ELF-1 (cell line): ENCODE measurements around the gene APAF1.
A peak's percentile ranks its signal among the peaks of the same experiment; 100 is the strongest.

ENCODE experiments used
- DNase-seq: peaks from one replicate; pipeline ENCODE4 v3.0.0-alpha.2; 2016; ENCODE audit warnings: low read depth, low spot score

The APAF1 gene

DNA sequence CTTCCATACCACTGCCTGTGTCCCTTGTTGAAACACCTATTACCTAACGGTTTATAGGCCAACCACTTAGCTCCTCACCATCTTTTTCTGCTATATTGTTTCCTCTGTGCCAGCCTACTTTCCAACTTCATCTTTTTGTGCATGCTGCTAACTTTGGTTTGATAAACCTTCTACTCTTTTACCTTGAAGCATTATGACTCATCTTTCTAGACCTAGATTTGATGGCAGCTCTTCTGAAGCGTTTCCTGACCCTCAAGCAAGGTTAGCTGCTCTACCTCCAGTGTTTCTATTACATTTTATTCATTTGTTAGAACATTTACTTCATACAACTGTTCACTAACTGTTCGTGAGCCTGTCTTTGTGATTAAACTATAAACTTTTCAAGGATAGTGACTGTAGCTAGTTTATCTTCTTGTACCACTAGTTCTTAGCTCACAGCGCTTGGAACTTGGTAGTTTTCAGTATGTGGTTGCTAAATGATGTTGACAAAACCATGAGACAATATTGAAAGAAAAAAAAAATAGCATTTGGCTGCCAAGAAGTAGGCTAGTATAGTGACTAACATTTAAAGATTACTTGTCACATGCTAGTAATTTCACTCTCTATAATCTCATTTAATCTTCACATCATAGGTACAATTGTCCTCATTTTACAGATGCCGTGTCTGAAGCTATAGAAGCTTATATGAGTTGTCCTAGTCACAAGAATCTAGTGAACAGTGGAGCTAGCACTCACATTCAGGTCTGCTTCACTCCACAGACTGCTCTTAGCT, 79.5 kb downstream of the APAF1 start:
- no peak for DNase-seq

DNA sequence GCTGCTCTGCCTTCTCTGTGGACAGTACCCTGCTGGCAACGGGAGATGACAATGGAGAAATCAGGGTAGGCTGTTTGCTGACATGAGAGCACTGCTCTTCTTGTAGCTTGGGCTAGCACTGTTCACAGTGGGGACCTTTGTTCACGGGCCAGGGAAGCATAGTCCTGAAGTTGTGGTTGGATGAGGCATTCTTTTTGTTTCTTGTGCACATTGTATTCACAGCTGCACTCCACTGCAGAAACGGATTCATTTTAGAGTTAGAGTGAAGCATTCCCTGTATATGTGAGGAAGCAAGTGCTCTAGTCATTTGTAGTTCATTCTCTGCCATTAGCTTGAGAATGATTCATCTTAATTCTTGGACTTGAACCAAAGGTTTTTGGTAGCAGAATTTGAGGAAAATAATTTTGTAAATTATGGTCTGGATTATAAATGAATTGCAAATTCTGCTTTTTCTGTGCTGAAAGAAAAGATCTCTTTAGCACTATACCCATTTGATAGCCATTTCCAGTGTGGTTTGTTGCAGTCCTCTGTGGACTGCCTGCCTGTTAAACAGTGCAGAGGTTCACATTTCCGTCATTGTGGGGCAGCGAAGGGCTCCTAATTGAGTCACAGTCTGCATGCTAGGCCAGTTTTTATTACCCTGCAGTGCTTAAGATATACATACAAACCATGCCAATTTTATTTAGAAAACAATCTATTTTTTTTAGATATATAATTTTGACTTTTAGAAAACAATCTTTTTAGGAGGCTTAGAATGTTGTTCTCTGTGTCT, 80.6 kb downstream of the APAF1 start:
- DNase-seq = peak; percentile 45

DNA sequence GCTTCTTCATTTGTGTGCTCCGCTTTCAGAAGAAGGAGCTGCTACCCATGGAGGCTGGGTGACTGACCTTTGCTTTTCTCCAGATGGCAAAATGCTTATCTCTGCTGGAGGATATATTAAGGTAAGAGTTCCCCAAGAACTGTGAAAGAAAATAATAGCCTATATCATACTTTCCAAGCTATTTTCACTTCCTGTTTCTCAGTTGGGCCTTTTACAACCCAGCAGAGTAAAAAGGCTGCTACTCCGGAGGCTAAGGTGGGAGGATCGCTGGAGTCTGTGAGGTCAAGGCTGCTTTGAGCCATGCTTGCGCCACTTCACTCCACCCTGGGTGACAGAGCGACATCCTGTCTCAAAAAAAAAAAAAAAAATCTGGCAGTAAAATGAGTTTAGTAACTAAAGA, 82.1 kb downstream of the APAF1 start:
- DNase-seq = no peak

DNA sequence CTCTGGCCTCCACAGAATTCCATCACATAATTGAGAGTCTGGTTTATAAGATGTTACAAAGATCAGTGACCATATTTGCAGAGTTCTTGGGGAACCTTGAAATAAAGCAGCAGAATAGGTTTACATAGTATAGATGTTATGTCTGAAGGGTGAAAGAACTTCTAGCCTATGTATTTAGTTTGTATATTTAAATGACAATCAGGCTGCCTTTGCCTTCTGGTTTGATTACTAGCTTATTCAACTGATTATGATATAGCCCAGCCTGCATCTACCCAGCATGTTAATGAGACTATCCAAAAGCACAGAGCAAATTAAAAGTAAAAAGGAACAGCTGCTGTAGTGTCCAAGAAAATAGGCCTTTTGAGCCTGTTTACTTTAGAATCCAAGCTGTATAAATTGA, 85.3 kb downstream of the APAF1 start:
- DNase-seq = no peak

DNA sequence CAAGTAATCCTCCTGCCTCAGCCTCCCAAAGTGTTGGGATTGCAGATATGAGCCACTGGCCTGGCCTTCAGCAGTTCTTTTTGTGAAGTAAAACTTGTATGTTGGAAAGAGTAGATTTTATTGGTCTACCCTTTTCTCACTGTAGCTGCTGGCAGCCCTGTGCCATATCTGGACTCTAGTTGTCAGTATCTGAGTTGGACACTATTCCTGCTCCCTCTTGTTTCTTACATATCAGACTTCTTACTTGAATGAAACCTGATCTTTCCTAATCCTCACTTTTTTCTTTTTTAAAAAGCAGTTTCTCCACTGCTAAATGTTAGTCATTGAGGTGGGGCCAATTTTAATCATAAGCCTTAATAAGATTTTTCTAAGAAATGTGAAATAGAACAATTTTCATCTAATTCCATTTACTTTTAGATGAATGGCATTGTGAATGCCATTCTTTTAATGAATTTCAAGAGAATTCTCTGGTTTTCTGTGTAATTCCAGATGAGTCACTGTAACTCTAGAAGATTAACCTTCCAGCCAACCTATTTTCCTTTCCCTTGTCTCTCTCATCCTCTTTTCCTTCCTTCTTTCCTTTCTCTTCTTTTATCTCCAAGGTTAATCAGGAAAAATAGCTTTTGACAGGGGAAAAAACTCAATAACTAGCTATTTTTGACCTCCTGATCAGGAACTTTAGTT, 88.7 kb downstream of the APAF1 start:
- DNase-seq = no peak

DNA sequence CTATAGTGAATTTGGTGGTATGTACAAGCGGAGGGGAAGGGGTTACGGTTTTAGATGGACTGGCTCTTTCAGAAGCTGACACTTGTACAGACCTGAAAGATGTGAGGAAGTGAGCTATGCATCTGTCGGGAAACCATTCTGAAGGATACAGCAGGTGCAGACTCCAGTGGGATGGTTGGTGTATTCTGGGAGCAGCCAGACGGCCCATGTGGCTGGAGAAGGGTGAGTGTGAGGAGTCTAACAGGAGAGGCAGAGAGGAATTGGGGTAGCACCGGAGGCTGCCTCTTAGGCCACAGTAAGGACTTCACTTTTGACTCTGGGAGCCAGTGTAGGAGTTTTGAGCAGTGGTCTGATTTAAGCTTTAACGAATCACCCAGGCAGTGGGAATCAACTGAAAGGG, 90.7 kb downstream of the APAF1 start:
- DNase-seq = no peak

DNA sequence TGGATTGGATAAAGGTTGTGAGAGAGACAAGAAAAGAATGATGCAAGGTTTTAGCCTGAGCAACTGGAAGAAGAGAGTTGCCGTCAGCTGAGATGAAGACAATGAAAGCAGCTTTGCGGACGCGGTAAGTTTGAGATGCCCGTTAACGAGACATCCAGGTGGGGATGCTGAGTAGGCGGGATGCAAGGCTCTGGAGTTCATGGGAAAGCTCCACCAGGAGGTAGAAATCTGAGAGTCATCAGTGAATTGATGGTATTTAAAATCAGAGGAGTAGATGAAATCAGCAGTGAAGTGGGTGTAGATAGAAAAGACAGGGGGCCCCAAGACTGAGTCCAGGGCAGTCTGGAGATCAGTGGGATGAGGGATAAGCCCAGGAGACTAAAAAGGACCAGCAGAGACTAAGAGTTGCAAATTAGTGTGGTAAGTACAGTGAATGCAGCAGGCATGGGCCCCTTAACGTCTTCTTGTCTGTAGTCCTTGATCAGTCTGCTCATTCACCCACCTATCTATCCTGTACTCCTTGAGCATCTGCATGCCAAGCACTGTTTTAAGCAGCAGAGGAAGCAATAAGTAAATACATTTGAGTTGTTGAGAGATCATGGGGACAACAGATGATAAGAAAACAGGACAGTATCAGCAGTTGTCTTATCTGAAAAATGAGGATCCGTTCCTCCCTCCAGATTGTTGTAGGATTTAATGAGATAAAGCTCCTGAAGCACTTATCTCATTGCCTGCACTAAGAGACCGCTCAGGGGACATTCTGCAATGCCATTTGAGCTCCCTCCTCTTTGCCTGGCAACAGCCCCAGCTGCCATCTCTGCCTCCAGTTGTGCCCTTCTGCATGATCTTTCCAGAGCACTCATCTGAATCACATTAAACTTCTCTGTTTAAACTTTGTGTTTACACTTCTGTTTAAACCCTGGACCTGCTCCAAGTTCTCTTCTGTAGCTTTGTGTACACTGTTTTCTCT, 91.5 kb downstream of the APAF1 start:
- DNase-seq = no peak

DNA sequence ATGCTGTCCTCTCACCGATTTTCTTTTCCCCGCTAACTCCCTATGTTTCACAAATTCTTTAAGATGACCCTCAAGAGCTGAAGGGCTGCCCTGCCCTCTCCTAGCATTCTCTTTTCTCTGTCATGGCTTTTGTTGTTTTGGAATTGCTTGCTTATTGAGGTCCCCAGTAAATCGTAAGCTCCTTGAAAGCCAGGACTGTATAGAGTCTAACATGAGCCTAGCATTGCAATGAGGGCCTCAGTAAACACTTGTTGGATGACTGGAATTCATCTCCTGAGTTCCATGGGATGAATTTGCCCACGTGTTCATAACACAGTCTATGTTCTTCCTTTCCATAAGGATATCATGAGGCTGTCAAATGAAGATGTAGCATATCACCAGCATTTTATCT, 92.2 kb downstream of the APAF1 start:
- no peak for DNase-seq

DNA sequence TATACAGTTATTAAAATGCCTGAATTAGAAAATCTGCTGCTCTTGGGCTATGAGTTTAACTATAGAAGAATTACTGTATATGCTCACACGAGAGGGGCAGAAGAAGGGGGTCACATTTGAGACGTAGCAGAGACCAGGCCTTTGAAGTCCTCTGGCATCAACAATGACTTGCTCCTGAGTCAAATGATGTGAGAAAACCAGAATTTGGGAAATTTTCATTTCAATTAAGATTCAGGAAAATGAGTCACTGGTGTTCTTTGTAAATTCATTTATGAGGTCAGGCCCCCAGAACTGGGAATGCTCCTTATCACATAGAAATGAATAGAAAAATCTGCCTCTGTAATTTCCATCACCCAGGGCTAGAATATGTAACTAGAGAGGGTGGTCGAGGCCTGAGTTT, 92.9 kb downstream of the APAF1 start:
- no peak for DNase-seq

DNA sequence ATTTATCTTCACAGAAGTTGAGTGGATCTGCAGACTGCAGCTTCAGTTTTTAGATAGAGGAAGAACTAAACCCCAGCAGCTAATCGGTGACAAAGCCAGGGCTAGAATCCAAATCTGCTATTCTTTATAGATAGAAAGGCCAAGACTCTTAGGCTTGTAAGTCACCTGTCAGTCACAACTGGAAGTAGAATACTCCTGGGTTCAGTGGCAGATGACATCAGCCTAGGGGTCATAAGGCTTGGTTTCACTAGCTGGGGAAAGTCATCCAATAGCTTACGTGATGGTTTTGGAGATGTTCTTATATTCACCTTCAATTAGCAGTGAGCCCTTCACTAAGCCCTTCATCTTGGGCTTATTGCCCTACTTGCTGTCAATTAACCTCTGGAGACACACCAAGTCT, 93.4 kb downstream of the APAF1 start:
- DNase-seq = no peak

DNA sequence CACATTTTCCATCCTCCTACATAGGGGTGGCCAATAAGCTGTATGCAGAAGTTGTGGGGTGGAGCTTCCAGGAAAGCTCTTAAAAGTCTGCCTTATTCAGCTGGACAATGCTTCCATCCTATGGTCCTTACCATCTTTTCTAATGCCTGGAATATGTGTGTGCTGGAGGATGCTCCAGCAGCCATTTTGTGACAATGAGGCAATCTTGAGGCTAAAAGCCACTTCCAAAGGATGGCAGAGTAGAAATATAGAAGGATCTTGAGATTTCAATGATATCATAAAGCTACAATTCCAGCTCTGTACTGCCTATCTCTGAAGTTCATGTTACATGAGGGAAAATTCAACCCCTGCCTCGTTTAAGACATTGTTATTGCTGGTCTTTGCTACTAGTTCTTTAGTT, 95.7 kb downstream of the APAF1 start:
- no peak for DNase-seq

DNA sequence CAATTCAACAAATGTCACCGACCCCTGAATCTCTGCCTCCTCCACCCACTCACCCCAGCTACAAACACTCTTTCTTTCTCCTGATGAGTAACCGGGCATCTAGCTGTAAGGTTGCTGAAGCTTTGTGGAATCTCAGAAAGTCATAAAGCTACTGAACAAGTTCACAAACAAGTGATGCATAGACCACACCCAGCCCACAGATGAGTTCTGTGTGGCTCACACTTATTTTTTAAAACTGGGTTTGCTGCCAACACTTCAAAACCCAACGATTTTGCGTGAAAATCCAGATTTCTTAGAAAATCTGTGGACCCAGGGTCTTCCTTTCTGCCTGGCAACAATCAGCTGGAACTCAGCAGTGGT, 96.1 kb downstream of the APAF1 start:
- DNase-seq = no peak

DNA sequence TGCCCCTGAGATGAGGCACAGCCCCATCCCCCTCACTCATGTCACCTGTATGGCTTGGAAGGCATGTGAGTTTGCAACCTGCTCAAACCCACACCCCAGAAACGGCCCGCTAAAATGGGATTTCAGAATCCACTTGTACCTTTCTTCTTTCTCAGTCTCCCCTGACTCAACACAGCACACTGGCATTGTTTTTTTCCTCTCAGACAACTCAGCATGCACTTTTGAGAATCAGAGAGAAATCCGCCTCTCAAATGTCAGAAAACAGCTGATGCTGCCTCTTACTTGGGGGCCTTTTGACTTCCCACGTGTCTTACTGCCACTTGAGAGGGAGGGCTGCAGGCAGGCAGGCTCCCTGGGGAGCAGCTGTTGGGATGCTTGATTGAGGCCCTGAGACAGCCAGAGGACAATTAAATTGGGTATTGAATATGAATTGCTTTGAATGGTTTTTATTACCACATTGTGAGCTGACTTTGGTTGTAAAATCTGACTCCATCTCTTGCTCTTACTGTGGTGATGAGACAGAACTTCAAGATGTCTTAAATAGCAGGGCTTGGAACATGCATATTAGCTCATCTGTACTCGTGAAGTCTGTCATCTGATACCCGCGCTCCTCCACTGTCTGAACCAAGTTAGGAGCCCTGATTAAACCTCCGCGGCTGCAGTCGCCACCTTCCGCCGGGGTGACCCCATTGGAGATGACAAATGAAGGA, 96.6 kb downstream of the APAF1 start:
- DNase-seq = peak; percentile 37

DNA sequence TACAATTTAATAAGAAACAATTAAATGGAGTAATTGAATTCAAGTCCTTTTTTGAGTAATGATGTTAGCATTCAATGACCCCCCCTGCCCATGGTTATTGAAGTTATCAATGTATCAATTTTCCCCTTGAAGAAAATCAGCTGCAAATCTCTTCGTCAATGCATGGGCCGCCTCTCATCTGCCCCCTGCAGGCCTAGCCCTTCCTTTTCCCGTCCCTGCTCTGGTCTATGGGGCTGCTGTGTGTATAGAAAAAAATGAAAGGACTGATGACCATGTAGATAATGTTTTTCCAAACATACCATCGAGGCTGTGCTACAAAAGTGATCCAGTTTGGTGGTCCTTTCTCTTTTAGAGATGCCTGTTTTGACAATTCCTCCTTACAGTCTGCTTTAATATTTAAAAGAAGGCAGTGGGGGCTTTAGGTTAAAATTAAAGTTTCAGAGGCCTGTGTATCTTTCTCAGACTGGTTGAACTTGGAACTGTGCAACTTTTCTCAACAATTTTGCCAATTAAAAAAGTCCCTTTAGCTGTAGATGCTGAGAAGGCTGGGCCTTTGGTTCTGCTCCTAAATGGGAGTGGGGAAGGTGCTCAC, 98.4 kb downstream of the APAF1 start:
- peak; percentile 53 for DNase-seq

DNA sequence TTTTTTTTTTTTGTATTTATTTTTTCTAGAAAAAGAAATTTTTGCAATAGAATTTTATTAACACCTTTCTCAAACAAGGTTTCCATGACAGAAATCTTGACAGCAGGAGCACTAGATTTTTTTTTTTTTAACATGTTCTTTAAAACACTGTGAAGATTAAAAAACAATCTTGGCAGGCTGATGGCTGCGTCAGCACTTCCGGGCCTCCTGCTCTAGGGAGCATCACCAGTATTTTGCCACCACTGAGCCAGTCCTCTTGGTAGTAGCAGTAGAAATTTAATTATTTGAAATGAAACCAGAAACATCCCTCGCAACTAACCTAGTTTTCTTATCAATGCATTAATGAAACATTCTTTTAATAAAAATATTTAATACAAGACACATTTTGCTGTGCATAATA, 99.6 kb downstream of the APAF1 start:
- DNase-seq = no peak

DNA sequence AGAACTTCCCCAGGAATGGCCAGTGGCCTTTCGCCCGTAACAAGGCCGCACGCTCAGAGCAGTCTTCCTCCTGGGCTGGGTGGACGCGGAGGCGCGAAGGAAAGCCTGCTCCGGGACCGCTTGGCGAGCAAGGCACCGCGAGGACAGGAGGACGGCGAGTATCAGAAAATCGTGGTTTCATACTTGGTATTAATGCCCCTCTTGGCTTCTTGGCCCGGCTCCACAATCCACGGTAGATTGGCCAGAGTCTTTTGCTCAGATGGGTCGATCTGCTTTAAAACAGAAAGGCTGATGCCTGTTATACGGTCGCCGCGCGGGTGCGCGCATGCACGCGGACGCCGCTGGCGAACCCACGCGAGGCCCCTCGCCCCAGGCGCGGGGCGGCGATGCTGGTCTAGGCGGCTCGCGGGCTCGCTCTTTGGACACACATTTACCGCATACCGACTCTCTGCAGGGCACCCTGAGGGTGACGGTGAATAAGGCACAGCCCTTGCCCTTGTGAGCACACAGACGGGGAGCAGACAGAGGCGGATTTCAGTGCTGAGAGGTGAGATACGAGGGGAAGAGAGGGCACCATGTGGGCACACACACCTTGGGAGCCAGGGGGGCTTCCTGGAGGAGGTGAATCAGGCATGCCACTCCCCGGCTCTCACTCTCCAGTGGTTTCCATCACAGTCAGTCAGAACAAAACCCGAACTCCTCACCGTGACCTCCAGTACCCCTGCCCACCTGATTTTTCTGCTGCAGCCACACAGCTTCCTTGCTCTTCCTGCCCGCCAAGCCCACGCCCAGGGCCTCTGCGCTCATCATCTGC, 100.7 kb downstream of the APAF1 start:
- DNase-seq = peak; percentile 34

DNA sequence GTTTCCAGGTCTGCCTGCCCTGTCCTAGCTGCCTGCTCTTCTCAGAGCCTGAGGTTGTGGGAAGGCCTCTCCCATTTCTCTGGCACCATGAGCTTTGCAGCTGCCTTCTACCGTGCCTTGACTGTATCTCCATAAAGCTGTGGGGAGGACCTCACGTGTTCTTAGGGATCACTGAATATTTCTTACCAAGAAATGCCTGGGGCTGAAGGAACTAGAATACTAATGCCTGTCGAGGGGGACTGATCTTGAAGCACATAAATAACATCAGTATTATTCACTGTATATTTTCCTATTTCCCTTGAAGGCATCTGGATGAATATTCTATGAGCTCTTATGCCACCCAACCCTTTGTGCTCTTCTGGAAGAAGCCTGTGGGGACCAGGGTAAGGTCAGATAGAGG, 103.4 kb downstream of the APAF1 start:
- no peak for DNase-seq

DNA sequence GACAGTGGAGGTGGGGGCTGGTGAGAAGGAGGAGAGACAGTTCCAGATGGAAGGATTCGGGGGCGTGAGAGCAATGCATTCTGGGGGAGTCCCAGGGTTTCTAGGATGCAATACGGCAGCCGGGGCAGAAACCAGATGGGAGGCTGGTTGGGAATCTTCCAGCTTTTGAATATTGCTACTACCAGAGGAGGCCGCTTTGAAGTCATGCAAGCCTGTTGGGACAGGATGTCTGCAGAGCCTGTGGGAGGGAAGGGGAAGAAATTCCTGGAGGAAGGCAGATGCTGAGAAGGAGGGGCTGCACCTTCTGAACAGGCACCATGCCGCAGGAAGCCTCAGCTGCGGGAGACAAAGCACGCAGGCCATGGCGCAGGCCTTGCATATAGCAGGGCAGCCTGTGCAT, 105.4 kb downstream of the APAF1 start:
- DNase-seq = peak; percentile 39

DNA sequence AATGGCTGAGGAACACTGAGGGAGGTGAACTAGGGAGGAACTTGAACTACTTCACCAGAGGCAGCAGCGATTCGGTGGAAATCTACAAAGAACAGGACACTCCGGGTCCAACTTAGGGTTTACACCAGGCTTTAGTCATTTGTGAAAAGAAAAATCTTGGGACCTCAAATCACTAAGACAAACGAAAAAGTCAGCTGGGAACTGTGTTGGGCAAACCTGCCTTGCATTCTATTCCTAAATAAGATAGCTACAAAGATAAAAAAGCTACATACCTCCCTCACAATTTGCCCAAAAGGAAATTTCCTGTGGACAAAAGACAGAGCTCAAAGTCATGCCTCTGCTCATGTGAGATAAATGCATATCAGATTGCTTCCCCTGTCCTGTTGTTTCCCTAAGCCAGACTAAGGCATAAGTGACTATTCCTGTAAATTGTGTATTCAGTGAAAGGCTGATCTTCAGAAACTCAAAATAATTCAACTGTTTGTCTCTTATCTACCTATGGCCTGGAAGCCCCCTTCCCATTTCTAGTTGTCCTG, 106.6 kb downstream of the APAF1 start:
- DNase-seq = no peak
